ENCODE results near the gene FAM50A. TPM values are rescaled to one million over a fixed set of nuclear protein-coding genes. Genes with fewer than 3 reads are reported as not detected.

The FAM50A gene
- total RNA-seq, 1 experiment from 2014 or later: 57.4 TPM

DNA sequence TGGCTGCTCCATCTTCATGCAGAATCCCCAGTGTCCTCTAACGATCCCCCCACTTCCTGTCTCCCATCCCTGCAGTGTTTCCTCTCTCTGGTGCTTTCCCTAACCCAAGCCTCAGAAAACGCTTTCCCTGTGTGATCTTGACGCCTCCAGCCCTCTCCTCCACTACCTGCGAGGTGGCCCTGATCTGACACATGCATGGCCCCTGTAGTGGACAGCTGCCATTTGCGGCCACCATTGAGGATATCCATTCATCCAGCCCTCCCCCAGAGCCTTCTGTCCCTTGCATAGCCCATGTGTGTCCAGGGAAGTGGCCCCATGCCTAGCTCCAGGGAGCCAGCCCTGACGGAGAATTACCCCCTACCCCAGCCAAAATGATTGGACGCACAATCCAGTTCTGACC is 39.4 kb downstream of the FAM50A start:
- Mint-ChIP-seq H3K27ac (peak overlapping the region in 1 of 3 experiments; percentile 33; a peak in 1 of 7 replicates), H3K36me3 (ENCODE audit: insufficient read depth in 1 of 3, low read depth in 3 of 3) (peaks cover 4 to 22% (median 18%) of the 10 kb centered on the region in 3 experiments), H3K4me3 (no peak overlapping the region)

More for the DNA sequence above, 39.4 kb downstream of the FAM50A start:
- H3T11ph ChIP-seq (ENCODE audit: low read length): no peak overlapping the region
- H3K27me3 ChIP-seq (ENCODE audit: insufficient read depth, low read length): no peaks in the 10 kb centered on the region
- WGBS (ENCODE audit: extremely low coverage, insufficient read length, low lambda C conversion rate): no CpG with 5 or more reads among the region's 7 CpGs
- Mint-ChIP-seq H3K9me3 (peaks cover 67 to 79% of the 10 kb centered on the region in 2 experiments), H3K27me3 (ENCODE audit: low read depth) (peaks cover 10% of the 10 kb centered on the region), H3K4me1 (peaks cover 6 to 13% of the 10 kb centered on the region in 2 experiments)
- H4K5ac ChIP-seq (ENCODE audit: insufficient read length, low read depth, low read length): no peak overlapping the region
- H2AK5ac ChIP-seq (ENCODE audit: insufficient read length, low read length): no peak overlapping the region
- no peak overlapping the region for H3K4ac ChIP-seq (ENCODE audit: low read depth, low read length)
- no peak overlapping the region for H3K4me2 ChIP-seq (ENCODE audit: insufficient read depth, insufficient read length, low read length)
- no peak overlapping the region for H3K18ac ChIP-seq (ENCODE audit: insufficient read length, low read depth, low read length)
- no peak overlapping the region for H4K91ac ChIP-seq (ENCODE audit: insufficient read length, low read depth, low read length)
- no peak overlapping the region for H2BK120ac ChIP-seq (ENCODE audit: low read depth, low read length, poor library complexity, severe bottlenecking)
- H3K23ac ChIP-seq (ENCODE audit: insufficient read length, low read depth, low read length): no peak overlapping the region
- no peak overlapping the region for H3K14ac ChIP-seq (ENCODE audit: insufficient read depth, low read length)
- H3K23me2 ChIP-seq (ENCODE audit: insufficient read length, low read depth, low read length, poor library complexity, severe bottlenecking): peaks cover 4% of the 10 kb centered on the region
- H3K79me2 ChIP-seq (ENCODE audit: insufficient read depth, low read length): no peaks in the 10 kb centered on the region
- peak; percentile 16 for DNase-seq
- peaks cover 37% of the 10 kb centered on the region for H3K9me3 ChIP-seq (ENCODE audit: control insufficient read depth, low read depth, low read length)
- no peak overlapping the region for H2BK12ac ChIP-seq (ENCODE audit: insufficient read length, low read depth, low read length)
- H3K79me1 ChIP-seq (ENCODE audit: insufficient read depth, low read depth, low read length, poor library complexity, severe bottlenecking): no peaks in the 10 kb centered on the region
- TF ChIP-seq, protein P1, sequence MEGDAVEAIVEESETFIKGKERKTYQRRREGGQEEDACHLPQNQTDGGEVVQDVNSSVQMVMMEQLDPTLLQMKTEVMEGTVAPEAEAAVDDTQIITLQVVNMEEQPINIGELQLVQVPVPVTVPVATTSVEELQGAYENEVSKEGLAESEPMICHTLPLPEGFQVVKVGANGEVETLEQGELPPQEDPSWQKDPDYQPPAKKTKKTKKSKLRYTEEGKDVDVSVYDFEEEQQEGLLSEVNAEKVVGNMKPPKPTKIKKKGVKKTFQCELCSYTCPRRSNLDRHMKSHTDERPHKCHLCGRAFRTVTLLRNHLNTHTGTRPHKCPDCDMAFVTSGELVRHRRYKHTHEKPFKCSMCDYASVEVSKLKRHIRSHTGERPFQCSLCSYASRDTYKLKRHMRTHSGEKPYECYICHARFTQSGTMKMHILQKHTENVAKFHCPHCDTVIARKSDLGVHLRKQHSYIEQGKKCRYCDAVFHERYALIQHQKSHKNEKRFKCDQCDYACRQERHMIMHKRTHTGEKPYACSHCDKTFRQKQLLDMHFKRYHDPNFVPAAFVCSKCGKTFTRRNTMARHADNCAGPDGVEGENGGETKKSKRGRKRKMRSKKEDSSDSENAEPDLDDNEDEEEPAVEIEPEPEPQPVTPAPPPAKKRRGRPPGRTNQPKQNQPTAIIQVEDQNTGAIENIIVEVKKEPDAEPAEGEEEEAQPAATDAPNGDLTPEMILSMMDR (conservative IDR thresholded peaks at IDR 0.05): no peak
- H4K8ac ChIP-seq (replicated peaks; ENCODE audit: insufficient read length, low read depth, low read length): no peak overlapping the region
- no peaks in the 10 kb centered on the region for H4K20me1 ChIP-seq (ENCODE audit: control insufficient read depth, insufficient read depth, insufficient read length)
- no peaks in the 10 kb centered on the region; the same call in 1 of the 2 replicates for H3K4me1 ChIP-seq (ENCODE audit: insufficient read depth, low read length)
- no peak overlapping the region for H3K27ac ChIP-seq (ENCODE audit: insufficient read length, low read depth, low read length)
- H3K56ac ChIP-seq (ENCODE audit: insufficient read length, low read depth, low read length): no peak overlapping the region
- H2BK5ac ChIP-seq (ENCODE audit: insufficient read length, low read length): no peak overlapping the region
- no peak overlapping the region for H2BK15ac ChIP-seq (ENCODE audit: low read depth, low read length)
- H3K9ac ChIP-seq (ENCODE audit: extremely low read depth, insufficient read length, low read length): no peak overlapping the region
- no peak overlapping the region for H2BK20ac ChIP-seq (ENCODE audit: low read depth, low read length, poor library complexity, severe bottlenecking)
- H2AFZ ChIP-seq (ENCODE audit: low read length): no peak overlapping the region
